GM18517 (cell line): ENCODE results near the gene SUCO.

ENCODE experiments used
- ATAC-seq: cut with Tn5 transposase; IDR thresholded peaks from one replicate; pipeline ENCODE4 v1.9.1; 2021; ENCODE audit warnings: mild to moderate bottlenecking, moderate library complexity; ENCODE audit not compliant: unreplicated experiment

The SUCO gene

DNA sequence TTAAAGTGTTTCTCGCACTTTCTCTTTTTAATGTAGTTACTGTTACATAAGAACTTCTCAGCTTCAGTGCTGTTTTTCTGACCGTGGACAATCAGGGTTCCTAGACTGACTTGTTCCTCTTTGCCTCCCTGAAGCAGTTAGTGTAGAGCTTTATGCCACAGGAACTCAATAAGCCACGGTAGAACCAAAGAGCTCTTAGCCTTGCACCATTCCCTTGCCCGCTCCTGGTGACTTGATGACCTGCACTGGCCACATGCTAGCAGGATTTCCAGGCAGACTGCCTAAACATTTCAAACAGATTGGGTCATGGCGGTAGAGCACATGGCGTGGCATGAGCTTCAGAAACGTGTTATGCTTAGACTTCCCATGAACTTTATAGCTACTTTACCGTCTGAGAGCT, 107.2 kb downstream of the SUCO start:
- no peak for ATAC-seq

DNA sequence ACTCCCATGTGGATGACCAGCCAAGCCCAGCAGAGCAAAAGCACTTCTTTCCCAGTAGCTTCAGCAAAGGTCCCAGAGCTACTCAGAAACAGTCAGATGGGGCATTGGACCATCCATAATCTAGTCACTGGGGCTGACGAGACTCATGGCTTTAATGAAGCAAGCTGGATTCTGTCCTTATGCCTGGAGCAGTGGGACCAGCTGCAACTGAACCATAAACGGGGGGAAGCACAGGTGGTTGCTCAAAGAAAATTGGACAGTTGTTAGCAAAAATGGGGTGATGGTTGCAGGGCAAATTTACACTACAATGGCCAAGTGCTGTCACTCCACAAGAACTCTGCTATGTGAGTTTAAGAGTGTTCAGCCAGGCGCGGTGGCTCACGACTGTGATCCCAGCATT, 108.5 kb downstream of the SUCO start:
- no peak for ATAC-seq

DNA sequence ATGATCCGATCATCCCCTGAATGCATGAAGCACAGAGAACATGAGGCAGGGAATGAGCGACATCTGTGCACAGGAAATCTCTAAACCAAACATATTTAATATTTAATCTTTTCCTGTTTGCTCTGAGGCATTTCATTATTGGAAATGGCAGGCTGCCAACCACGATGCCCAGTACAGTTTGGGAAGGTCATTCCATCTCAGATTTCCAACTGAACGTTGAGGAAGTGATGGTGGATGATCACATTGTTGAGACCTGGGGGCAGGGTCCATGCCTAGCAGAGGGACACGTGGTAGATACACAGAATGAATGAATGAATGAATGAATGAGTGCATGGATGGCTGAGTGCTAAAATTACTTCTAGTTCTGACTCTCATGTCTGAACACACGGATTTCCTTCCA, 110.0 kb downstream of the SUCO start:
- peak; percentile 5 for ATAC-seq

DNA sequence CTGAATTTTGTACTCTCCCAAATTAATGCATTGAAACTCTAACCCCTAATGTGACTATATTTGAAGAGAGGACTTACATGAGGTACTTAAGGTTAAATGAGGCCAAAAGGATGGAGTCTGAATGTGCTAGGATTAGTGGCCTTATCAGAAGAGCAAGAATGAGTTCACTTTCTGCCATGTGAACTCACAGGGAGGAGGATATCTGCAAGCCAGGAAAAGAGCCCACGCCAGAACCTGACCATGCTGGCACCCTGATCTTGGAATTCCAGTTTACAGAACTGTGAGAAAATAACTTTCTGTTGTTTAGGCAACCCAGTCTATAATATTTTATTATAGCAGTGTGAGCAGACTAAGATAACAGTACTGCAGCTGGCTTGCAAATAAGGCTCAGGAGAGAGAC, 113.7 kb downstream of the SUCO start:
- no peak for ATAC-seq

DNA sequence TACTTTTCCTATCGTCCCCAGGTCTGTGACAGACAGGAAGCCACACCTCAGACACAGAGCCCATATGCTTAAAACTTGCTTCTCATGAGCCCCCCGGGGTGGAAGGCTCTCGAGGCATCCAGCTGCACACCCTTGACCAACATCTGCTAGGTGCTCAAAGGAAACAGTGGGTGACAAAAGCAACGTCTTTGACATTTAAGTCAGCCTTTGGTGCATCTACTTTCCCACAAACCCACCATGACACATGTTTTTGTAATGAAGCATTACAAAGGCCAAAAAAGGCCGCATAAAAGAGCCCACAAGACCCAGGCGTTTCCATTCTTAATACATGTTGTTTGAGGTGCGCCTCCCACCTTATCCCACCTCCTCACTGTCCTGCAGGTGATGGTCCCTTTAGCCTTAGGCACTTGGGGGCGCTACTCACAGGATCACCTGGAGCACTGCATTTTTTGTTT, 114.2 kb downstream of the SUCO start:
- no peak for ATAC-seq

DNA sequence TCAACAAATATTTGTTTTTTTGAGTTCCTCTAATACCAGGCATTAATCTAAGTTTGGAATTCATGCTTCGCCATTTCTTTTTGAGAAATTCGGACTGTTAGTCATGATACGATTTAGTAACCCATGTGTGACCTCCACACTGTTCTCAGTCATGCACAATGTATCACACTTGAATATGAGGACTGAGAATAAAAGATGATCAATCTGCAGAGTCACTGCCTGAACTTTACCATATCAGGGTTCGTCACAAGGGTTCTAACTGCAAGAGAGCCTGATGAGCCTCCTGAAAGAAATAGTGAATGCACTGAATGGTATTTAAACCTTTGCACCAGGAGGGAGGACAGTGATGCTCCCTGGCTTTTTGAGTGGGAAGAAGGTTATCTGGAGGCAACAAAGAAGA, 115.0 kb downstream of the SUCO start:
- ATAC-seq, result no peak

DNA sequence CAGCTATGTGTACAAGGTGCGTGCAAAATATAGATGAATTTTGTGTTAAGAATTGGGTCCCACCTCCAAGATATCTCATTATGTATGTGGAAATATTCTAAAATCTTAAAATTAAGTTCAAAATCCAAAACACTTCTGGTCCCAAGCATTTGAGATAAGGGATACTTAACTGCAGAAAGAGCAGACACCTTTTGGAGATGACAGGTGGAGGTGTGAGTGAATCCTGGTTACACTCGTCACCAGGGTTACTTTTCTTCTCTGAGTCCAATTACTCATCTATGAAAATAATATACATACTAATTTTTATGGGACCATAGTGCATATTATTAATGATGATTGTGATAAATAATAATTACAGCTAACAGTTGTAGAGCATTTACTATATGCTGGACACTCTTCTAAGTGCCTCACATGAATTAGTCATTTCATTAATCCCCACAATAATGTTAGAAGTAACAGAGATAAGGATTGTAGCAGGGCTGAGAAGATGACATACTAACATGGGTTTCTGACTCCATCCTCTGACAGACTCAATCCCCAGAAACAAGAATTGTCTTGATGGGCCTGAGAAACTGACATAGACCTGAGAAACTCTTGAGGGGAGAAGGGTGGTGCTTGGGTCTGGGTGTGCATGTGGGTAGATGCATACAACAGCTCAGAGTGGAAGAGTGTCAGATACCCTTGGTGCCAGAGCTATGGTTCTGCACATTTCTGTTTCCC, 117.7 kb downstream of the SUCO start:
- no peak for ATAC-seq

DNA sequence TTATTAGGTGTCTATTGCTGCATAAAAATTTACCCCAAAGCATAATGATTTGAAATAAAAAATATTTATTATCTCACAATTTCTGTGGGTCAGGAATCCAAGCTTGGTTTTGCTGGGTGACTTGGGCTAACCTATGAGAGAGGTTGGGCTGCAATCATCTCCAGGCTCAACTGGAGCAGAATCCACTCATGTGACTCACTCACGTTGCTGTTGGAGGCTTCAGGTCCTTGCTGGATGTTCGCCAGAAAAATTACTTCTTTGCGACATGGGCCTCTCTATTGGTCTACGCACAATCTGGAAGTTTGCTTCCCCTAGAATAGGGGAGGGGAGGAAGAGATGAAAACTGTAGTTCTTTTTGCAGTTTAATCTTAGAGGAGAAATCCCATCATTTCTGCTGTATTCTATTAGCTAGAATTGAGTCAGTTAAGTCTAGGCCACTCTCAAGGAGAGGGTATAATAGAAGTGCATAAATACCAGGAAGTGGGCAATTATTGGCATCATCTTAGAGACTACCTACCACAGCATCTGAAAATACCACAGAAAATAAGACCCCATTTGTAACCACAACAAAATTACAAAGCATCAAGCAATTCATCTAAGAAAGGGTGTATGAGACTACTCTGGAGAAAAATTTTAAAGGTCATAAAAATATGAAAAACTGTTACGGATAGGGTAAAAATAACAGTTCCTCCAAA, 120.2 kb downstream of the SUCO start:
- ATAC-seq, result no peak

DNA sequence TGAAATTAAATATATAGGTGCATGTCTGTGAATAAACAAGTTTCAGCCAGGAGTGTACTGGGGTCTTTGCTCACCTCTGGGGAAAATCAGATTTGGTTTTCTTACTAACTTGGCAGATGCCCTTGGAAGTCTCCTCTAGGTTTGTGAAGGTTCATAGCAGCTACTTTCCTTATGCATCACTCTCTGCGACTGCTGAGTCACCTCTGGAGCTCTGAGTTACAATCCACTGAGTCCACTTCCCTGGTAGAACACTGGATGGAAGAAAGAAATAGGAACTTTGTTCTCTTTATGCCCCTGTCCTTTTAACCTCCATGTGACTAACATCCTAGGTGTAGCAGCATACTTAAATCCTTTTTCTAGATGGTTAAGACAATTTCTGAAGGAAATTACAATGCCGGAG, 121.6 kb downstream of the SUCO start:
- ATAC-seq, result no peak

DNA sequence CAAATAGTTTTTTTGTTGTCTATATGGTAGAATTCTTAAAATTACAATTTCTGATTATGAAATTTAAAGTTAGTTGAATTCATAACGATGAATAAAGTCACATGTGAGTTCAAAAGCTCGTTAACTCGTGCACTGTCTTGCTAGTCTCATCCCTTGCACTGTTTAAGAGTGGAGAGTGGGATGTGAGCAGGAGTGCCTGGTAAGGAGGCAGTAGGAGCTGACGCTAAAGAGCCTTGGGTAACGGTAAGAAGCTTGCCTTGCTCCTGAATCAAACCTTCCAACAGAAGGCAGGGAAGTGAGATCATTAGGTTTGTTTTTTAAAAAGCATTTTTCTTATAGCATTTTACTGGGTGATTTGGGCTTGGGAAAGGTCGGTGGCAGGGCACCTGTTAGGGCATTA, 123.6 kb downstream of the SUCO start:
- no peak for ATAC-seq

DNA sequence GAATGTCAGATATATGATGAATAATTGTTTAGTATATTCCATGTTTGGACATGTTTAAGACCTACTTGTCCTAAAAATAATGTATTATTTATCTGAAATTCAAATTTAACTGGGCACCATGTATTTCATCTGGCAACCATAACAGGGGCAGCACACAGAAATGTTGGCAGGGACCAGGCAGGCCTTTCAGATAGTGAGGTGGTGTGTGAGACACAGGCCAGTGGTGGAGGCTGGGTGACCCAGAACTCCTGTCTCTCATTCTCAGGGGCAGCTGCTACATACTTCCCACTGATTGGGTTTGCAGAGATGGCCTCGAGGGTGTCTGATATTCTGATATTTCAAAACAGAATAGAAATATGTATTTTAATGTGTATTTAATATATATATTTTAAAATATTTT, 124.6 kb downstream of the SUCO start:
- no peak for ATAC-seq

DNA sequence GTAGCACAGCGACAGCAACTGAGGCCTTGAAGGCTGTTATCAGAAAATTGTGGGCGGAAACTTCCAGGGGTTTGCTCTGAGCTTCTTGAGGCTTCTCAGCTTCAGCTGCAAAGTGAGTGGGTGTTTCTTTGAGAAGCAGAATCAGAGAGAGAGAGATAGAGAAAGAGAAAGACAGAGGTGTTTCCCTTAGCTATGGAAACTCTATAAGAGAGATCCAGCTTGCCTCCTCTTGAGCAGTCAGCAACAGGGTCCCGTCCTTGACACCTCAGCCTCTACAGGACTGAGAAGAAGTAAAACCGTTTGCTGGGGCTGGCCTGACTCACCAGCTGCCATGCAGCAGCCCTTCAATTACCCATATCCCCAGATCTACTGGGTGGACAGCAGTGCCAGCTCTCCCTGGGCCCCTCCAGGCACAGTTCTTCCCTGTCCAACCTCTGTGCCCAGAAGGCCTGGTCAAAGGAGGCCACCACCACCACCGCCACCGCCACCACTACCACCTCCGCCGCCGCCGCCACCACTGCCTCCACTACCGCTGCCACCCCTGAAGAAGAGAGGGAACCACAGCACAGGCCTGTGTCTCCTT, 126.0 kb downstream of the SUCO start, which contains the start of gene FASLG:
Gene FASLG, plus strand, starts transcription at position 233 of the 583 bp plus-strand sequence. Its CDS starts 99 bp downstream, at position 332.
- no peak for ATAC-seq

DNA sequence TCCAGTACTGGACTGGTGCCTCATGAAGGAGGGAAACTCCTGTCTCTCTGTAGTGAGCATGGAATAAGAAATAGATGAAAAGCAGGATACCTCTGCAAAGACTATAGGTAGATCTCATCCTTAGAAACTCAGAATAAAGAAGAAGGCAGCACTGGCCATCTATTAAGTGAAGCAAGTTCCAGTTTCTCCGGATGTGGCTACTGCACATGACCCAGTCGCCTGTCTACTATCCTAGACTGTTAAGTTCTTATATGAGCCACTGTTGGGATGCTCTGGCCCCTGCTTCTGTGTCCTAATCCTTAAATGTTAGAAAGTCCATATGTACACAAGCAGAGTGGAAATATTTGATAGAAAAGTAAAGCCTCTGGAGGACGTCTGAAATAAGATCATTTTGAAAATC, 128.2 kb downstream of the SUCO start:
- ATAC-seq, result no peak
